HL-60 (cell line): ENCODE results near the gene NODAL.

Source experiments
- CTCF ChIP-seq: IDR thresholded peaks from one replicate; pipeline ENCODE4 v1.5.1; 2011; ENCODE audit warnings: low read length, control low read depth, inconsistent platforms; ENCODE audit not compliant: insufficient read depth
- POLR2AphosphoS5 ChIP-seq: IDR thresholded peaks from 2 replicates; pipeline ENCODE4 v1.6.1; 2012; ENCODE audit warnings: low read depth
- SPI1 ChIP-seq: IDR thresholded peaks from 2 replicates; pipeline ENCODE4 v1.6.1; 2012; ENCODE audit warnings: low read depth, mild to moderate bottlenecking, borderline replicate concordance

DNA sequence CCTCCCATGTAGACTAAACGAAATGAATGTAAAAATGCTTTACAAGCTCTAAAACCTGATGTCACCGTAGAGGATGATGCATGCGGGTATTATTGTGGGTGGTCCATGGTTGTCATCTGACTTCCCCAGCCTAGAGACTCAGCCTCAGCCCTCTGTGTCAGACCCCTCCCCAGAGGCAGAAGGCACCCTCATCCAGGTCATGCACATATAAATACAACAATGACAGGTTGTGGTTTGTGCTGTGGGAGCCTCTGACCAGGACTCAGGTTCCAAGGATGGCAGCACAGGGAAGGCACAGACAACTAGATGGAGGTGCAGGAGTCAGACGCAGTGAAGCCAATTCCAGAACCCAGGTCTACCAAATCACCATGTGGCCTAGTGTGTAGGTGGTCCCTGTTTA, 3.3 kb upstream of the NODAL start:
- TF ChIP-seq CTCF: no peak
- no peak for TF ChIP-seq POLR2AphosphoS5
- no peak for TF ChIP-seq SPI1
